Neural progenitor cell (in vitro differentiated cells): ENCODE results near the gene DYNLT1. TPM values are rescaled to one million over a fixed set of nuclear protein-coding genes. Genes with fewer than 3 reads are reported as not detected.

Experiments
- DNase-seq: peaks from one replicate; pipeline ENCODE4 v3.0.0-alpha.2; 2016; ENCODE audit warnings: low spot score
- H2AFZ ChIP-seq: fragments of 200-600 bp; sonication (generic); replicated peaks from 2 replicates; pipeline ENCODE4 v1.6.1; 2016; ENCODE audit warnings: antibody characterized with exemption
- H3F3A ChIP-seq: fragments of 200-600 bp; sonication (generic); 2 replicates; pipeline ENCODE4 v1.6.1; 2016; ENCODE audit warnings: antibody characterized with exemption, low read depth
- H3K27ac ChIP-seq: fragments of 200-600 bp; sonication (generic); 2 replicates; pipeline ENCODE4 v1.5.1; 2016; ENCODE audit warnings: mild to moderate bottlenecking
- H3K27me3 ChIP-seq: fragments of 200-600 bp; sonication (generic); 2 replicates; pipeline ENCODE4 v1.6.1; 2016; ENCODE audit warnings: mild to moderate bottlenecking, moderate library complexity
- H3K36me3 ChIP-seq: fragments of 200-600 bp; sonication (generic); 2 replicates; pipeline ENCODE4 v1.5.1; 2016
- H3K4me1 ChIP-seq: fragments of 200-600 bp; sonication (generic); 2 replicates; pipeline ENCODE4 v1.6.1; 2016; ENCODE audit warnings: mixed run types
- H3K4me2 ChIP-seq: fragments of 200-600 bp; sonication (generic); 2 replicates; pipeline ENCODE4 v1.6.1; 2016
- H3K4me3 ChIP-seq: fragments of 200-600 bp; sonication (generic); 2 replicates; pipeline ENCODE4 v1.5.1; 2016
- H3K79me2 ChIP-seq: fragments of 200-600 bp; sonication (generic); 2 replicates; pipeline ENCODE4 v1.6.1; 2016; ENCODE audit warnings: low read depth
- H3K9ac ChIP-seq: fragments of 200-600 bp; sonication (generic); 2 replicates; pipeline ENCODE4 v1.6.1; 2016
- H3K9me3 ChIP-seq: fragments of 200-600 bp; sonication (generic); 2 replicates; pipeline ENCODE4 v1.5.1; 2016; ENCODE audit warnings: low read depth
- H4K20me1 ChIP-seq: fragments of 200-600 bp; sonication (generic); 2 replicates; pipeline ENCODE4 v1.6.1; 2016; ENCODE audit warnings: low read depth
- H3K27ac Mint-ChIP-seq: 3 replicates; pipeline ENCODE4 v1.8.0; 2021; ENCODE audit warnings: mixed read lengths
- H3K27me3 Mint-ChIP-seq: 2 replicates; pipeline ENCODE4 v1.8.0; 2022; ENCODE audit warnings: low read depth, mild to moderate bottlenecking, inconsistent platforms, moderate library complexity, mixed read lengths; ENCODE audit not compliant: insufficient read depth
- H3K36me3 Mint-ChIP-seq: 3 replicates; pipeline ENCODE4 v1.8.0; 2021; ENCODE audit warnings: mixed read lengths
- H3K4me1 Mint-ChIP-seq: 3 replicates; pipeline ENCODE4 v1.8.0; 2021; ENCODE audit warnings: mixed read lengths
- H3K4me3 Mint-ChIP-seq: 3 replicates; pipeline ENCODE4 v1.8.0; 2021; ENCODE audit warnings: mild to moderate bottlenecking, moderate library complexity, mixed read lengths
- H3K9me3 Mint-ChIP-seq: 3 replicates; pipeline ENCODE4 v1.8.0; 2020; ENCODE audit warnings: mixed read lengths
- CTCF ChIP-seq: fragments of 200-600 bp; sonication (generic); IDR thresholded peaks from 2 replicates; pipeline ENCODE4 v1.5.1; 2017; ENCODE audit warnings: antibody characterized with exemption, mild to moderate bottlenecking
- EZH2 ChIP-seq: fragments of 200-600 bp; sonication (generic); IDR thresholded peaks from 2 replicates; pipeline ENCODE4 v1.6.1; 2017; ENCODE audit warnings: antibody characterized with exemption, mild to moderate bottlenecking, moderate library complexity
- EZH2phosphoT487 ChIP-seq: fragments of 200-600 bp; sonication (generic); IDR thresholded peaks from 2 replicates; pipeline ENCODE4 v1.6.1; 2017; ENCODE audit warnings: antibody characterized with exemption
- total RNA-seq: library from RNA; depleted of rRNA; stranded (reverse); fragments of >200 nt; gene quantifications from 2 replicates; pipeline ENCODE4 v1.2.3, GENCODE V29; 2015; ENCODE audit warnings: low replicate concordance

DYNLT1 gene
- total RNA-seq, 1 donor from 2014 or later, result 82.8 TPM

DNA sequence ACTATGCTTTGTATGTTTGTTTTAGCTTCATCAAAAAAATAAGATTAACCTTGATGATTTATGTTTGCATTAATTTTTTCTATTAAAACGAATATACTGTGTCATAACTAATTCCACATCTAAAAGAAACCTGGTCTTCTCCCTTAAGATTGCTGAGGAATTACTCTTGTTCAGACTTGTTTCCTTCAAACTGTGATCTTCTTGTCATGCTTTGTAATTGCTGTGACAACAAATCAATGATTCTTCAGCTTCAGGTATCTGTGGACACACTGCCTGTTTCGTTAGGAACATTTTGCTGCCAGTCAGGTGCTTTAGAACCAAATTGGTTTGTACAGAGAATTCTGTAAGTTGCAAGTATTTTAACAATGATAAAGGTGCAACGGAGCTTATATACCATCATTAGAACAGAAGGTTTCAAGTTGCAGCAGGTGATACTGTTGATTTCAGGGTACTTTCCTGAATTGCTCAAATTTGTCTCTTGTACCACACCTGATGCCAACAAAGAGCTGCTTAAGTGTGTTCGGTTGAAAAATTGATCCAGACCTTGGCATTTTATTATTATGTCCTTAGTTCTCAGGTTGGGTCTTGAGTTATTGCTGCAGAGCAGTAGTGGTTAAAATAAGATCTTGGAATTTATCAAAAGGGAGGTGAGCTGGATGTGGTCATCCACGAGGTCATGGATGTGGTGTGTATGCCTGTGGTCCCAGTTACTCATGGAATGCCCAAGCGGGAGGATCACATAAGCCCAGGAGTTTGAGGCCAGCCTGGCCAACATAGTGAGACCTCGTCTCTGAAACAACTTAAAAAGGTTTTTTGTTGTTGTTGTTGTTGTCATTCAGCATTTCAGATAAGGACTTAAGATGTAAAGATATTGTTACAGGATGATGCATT lies 24.8 kb upstream of the DYNLT1 start:
- Mint-ChIP-seq H3K36me3 (no peaks in the 10 kb centered on the region), H3K4me3 (no peak overlapping the region), H3K9me3 (no peaks in the 10 kb centered on the region), H3K4me1 (no peaks in the 10 kb centered on the region), H3K27ac (no peak overlapping the region), H3K27me3 (no peaks in the 10 kb centered on the region)
- Histone ChIP-seq H3K79me2 (no peaks in the 10 kb centered on the region), H3K27me3 (no peaks in the 10 kb centered on the region), H4K20me1 (no peaks in the 10 kb centered on the region), H3K9me3 (no peaks in the 10 kb centered on the region), H2AFZ (no peak overlapping the region), H3F3A (no peaks in the 10 kb centered on the region), H3K4me2 (no peak overlapping the region), H3K27ac (no peak overlapping the region), H3K4me1 (peaks cover 9% of the 10 kb centered on the region), H3K36me3 (no peaks in the 10 kb centered on the region), H3K9ac (no peak overlapping the region), H3K4me3 (no peak overlapping the region)
- TF ChIP-seq CTCF (no peak), EZH2phosphoT487 (no peak), EZH2 (no peak)
- DNase-seq, result no peak

DNA sequence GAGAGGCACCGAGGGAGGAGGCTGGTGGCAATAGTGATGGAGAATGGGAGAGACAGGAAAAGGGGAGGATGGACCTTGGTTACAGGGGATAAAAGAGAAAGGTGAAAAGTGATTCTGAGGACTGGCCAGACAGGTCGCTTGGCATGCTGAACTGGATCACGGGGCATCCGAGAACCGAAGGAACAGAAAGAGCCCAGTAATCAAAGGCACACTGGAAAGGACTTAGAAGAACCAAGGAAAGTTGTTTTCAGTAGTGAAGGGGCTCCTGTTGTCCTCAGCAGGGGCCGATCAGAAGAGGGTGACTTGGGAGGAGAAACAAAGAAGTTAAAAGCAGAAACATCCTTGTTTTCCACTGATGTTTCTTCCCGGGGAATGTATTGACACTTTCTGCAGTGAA lies 24.2 kb upstream of the DYNLT1 start:
- H3K4me3 Mint-ChIP-seq, result no peak overlapping the region
- Histone ChIP-seq H2AFZ (peak overlapping the region; percentile 55), H3K4me3 (no peak overlapping the region), H3K4me1 (peaks cover 11% of the 10 kb centered on the region), H3K36me3 (no peaks in the 10 kb centered on the region), H3K79me2 (no peaks in the 10 kb centered on the region), H3K9ac (no peak overlapping the region), H3K27me3 (no peaks in the 10 kb centered on the region), H3K9me3 (no peaks in the 10 kb centered on the region), H3F3A (no peaks in the 10 kb centered on the region), H3K27ac (no peak overlapping the region), H3K4me2 (no peak overlapping the region), H4K20me1 (no peaks in the 10 kb centered on the region)
- H3K9me3 Mint-ChIP-seq, result no peaks in the 10 kb centered on the region
- no peak overlapping the region for H3K27ac Mint-ChIP-seq
- no peak for TF ChIP-seq EZH2phosphoT487
- TF ChIP-seq CTCF, result no peak
- TF ChIP-seq EZH2, result no peak
- no peaks in the 10 kb centered on the region for H3K36me3 Mint-ChIP-seq
- no peak for DNase-seq
- H3K4me1 Mint-ChIP-seq, result peaks cover 2% of the 10 kb centered on the region
- H3K27me3 Mint-ChIP-seq, result no peaks in the 10 kb centered on the region

- H3K4me2 ChIP-seq, result no peak overlapping the region
Measured at GRCh38 chr6:158667360-158667981, 22.9 kb upstream of the DYNLT1 start.

More at GRCh38 chr6:158667360-158667981, 22.9 kb upstream of the DYNLT1 start:
- TF ChIP-seq EZH2 (no peak), EZH2phosphoT487 (no peak), CTCF (no peak)
- H3K27ac ChIP-seq, result no peak overlapping the region
- H3K9me3 ChIP-seq, result no peaks in the 10 kb centered on the region
- H3K9ac ChIP-seq, result no peak overlapping the region
- no peaks in the 10 kb centered on the region for H4K20me1 ChIP-seq
- Mint-ChIP-seq H3K27me3 (peaks cover 4% of the 10 kb centered on the region), H3K9me3 (no peaks in the 10 kb centered on the region), H3K36me3 (no peaks in the 10 kb centered on the region), H3K4me1 (peaks cover 12% of the 10 kb centered on the region), H3K27ac (no peak overlapping the region), H3K4me3 (no peak overlapping the region)
- H2AFZ ChIP-seq, result no peak overlapping the region
- peaks cover 22% of the 10 kb centered on the region for H3K4me1 ChIP-seq
- H3F3A ChIP-seq, result peaks cover 3% of the 10 kb centered on the region
- no peaks in the 10 kb centered on the region for H3K79me2 ChIP-seq
- no peak for DNase-seq
- no peak overlapping the region for H3K4me3 ChIP-seq
- H3K27me3 ChIP-seq, result no peaks in the 10 kb centered on the region
- no peaks in the 10 kb centered on the region for H3K36me3 ChIP-seq
